Neutrophil (primary cell): ENCODE results near the gene THRA.

Source experiments
- H3K27ac ChIP-seq: fragments of 200-600 bp; sonication (generic); 2 replicates; pipeline ENCODE4 v1.5.1; 2016; ENCODE audit warnings: mild to moderate bottlenecking, moderate library complexity
- H3K27me3 ChIP-seq: fragments of 200-600 bp; sonication (generic); 2 replicates; pipeline ENCODE4 v1.6.0; 2016; ENCODE audit warnings: mild to moderate bottlenecking
- H3K36me3 ChIP-seq: fragments of 200-600 bp; sonication (generic); 2 replicates; pipeline ENCODE4 v1.5.1; 2017
- H3K4me1 ChIP-seq, 2 experiments: fragments of 200-600 bp in 1 of 2; sonication (generic) in 1 of 2; 1 replicate in 1 of 2; 2 replicates in 1 of 2; pipeline versions ENCODE4 v1.5.1 to v1.6.1; 2013 to 2016; ENCODE audit warnings: low read depth in 1 of 2, low read length in 1 of 2, mild to moderate bottlenecking in 1 of 2, moderate library complexity in 1 of 2; ENCODE audit not compliant: control insufficient read depth in 1 of 2, insufficient read depth in 1 of 2
- H3K4me3 ChIP-seq, 2 experiments: fragments of 200-600 bp in 1 of 2; sonication (generic) in 1 of 2; 1 replicate in 1 of 2; 2 replicates in 1 of 2; pipeline ENCODE4 v1.5.1; 2013 to 2016; ENCODE audit warnings: low read depth in 1 of 2, low read length in 1 of 2, mild to moderate bottlenecking in 1 of 2, moderate library complexity in 1 of 2
- H3K9me3 ChIP-seq: fragments of 200-600 bp; sonication (generic); 2 replicates; pipeline ENCODE4 v1.5.1; 2016
- CTCF ChIP-seq: fragments of 200-600 bp; sonication (generic); IDR thresholded peaks from 2 replicates; pipeline ENCODE4 v1.5.1; 2016; ENCODE audit warnings: antibody characterized with exemption

The THRA gene

GRCh38 chr17:40060887-40061608 lies 1.7 kb upstream of the THRA start:
- no peaks in the 10 kb centered on the region for H3K36me3 ChIP-seq

GRCh38 chr17:40061609-40062038 lies 1.1 kb upstream of the THRA start:
- peaks cover 23% of the 10 kb centered on the region for H3K27me3 ChIP-seq
- peaks cover 27 to 37% of the 10 kb centered on the region in 2 experiments for H3K4me1 ChIP-seq
- H3K27ac ChIP-seq: no peak overlapping the region
- H3K4me3 ChIP-seq: no peak overlapping the region
- H3K36me3 ChIP-seq: no peaks in the 10 kb centered on the region
- H3K9me3 ChIP-seq: no peaks in the 10 kb centered on the region
- no peak for TF ChIP-seq CTCF

More at GRCh38 chr17:40060887-40061608, 1.7 kb upstream of the THRA start:
- peaks cover 23% of the 10 kb centered on the region for H3K27me3 ChIP-seq
- TF ChIP-seq CTCF: no peak
- no peak overlapping the region for H3K27ac ChIP-seq
- H3K9me3 ChIP-seq: no peaks in the 10 kb centered on the region
- peaks cover 27 to 33% of the 10 kb centered on the region in 2 experiments for H3K4me1 ChIP-seq
- H3K4me3 ChIP-seq: no peak overlapping the region

- TF ChIP-seq CTCF: peak; percentile 10
- Histone ChIP-seq H3K4me1 (peaks cover 36 to 51% of the 10 kb centered on the region in 2 experiments), H3K4me3 (peak overlapping the region; percentile 92 to 94), H3K27me3 (peaks cover 16% of the 10 kb centered on the region), H3K36me3 (no peaks in the 10 kb centered on the region), H3K9me3 (no peaks in the 10 kb centered on the region), H3K27ac (peak overlapping the region; percentile 90)
These were observed 514 bp downstream of the THRA start for GRCh38 chr17:40063187-40063771.

GRCh38 chr17:40063901-40064531 lies 1.3 kb downstream of the THRA start:
- peak overlapping the region; percentile 90 for H3K27ac ChIP-seq
- H3K9me3 ChIP-seq: no peaks in the 10 kb centered on the region
- TF ChIP-seq CTCF: no peak
- peaks cover 16% of the 10 kb centered on the region for H3K27me3 ChIP-seq
- H3K36me3 ChIP-seq: no peaks in the 10 kb centered on the region
- peak overlapping the region; percentile 92 to 94 for H3K4me3 ChIP-seq
- peaks cover 43 to 58% of the 10 kb centered on the region in 2 experiments for H3K4me1 ChIP-seq

- Histone ChIP-seq H3K4me3 (no peak overlapping the region), H3K4me1 (peaks cover 54 to 70% of the 10 kb centered on the region in 2 experiments), H3K36me3 (no peaks in the 10 kb centered on the region), H3K27ac (peak overlapping the region; percentile 90), H3K27me3 (peaks cover 16% of the 10 kb centered on the region), H3K9me3 (no peaks in the 10 kb centered on the region)
- TF ChIP-seq CTCF: no peak
These were observed 2.4 kb downstream of the THRA start for GRCh38 chr17:40064971-40065768.
